Body of pancreas (tissue), 4 donors: ENCODE measurements around the gene BACH1. TPM values are rescaled to one million over a fixed set of nuclear protein-coding genes. Genes with fewer than 3 reads are reported as not detected.
A peak's percentile ranks its signal among the peaks of the same experiment; 100 is the strongest.

Experiments
- ATAC-seq: fragments of 150-250 bp; one replicate; pipeline ENCODE4 v1.9.1; 2016
- DNase-seq, 4 donors: peaks; one replicate each; pipeline ENCODE4 v3.0.0-alpha.2; 2019
- H3K27ac ChIP-seq, 4 donors: fragments of 200-600 bp; sonication (generic); 1 replicate in 3 of 4; 2 replicates in 1 of 4; pipeline versions ENCODE4 v1.5.1 to v1.6.1; 2016 to 2019; ENCODE audit warnings: mild to moderate bottlenecking in 1 of 4, mixed read lengths in 1 of 4, moderate library complexity in 1 of 4
- H3K27me3 ChIP-seq, 2 donors: fragments of 200-600 bp; sonication (generic); one replicate each; pipeline ENCODE4 v1.6.0; 2016; ENCODE audit warnings: mild to moderate bottlenecking in 1 of 2
- H3K36me3 ChIP-seq, 2 donors: fragments of 200-600 bp; sonication (generic); replicated peaks in 1 of 2; 2 replicates each; pipeline ENCODE4 v1.5.1; 2016; ENCODE audit warnings: low read depth in 2 of 2; ENCODE audit not compliant: insufficient read depth in 1 of 2
- H3K4me1 ChIP-seq: fragments of 200-600 bp; sonication (generic); one replicate; pipeline ENCODE4 v1.6.0; 2016
- H3K4me3 ChIP-seq, 2 donors: fragments of 200-600 bp; sonication (generic); 1 replicate in 1 of 2; 2 replicates in 1 of 2; pipeline ENCODE4 v1.5.1; 2016 to 2019
- H3K9me3 ChIP-seq, 3 donors: fragments of 200-600 bp; sonication (generic); 1 replicate in 2 of 3; 2 replicates in 1 of 3; pipeline ENCODE4 v1.5.1; 2016
- CTCF ChIP-seq, 7 experiments: fragments of 450-650 bp in 4 of 7; fragments of 200-600 bp in 3 of 7; sonication (generic) in 3 of 7; IDR thresholded peaks; one replicate each; pipeline ENCODE4 v1.5.1; 2016 to 2019; ENCODE audit warnings: antibody characterized with exemption in 7 of 7
- POLR2A ChIP-seq, 3 donors: fragments of 450-650 bp; IDR thresholded peaks; one replicate each; pipeline ENCODE4 v1.6.1; 2016; ENCODE audit warnings: antibody characterized with exemption in 3 of 3, mild to moderate bottlenecking in 2 of 3
- WGBS, 2 donors: methylation state at CpG; one replicate each; pipeline ENCODE4 v1.1.5; 2017; 5-methylcytosine and 5-hydroxymethylcytosine counted together
- intact Hi-C: fragments of 100-400 bp; cut with DNase I; formaldehyde crosslinking; loops from one replicate; pipeline ENCODE4 v1.15.1; 2023
- total RNA-seq, 2 donors: library from RNA; depleted of rRNA; stranded (reverse); fragments of >200 nt; gene quantifications; one replicate each; pipeline ENCODE4 v1.1.0, GENCODE V29; 2016

Gene BACH1
- total RNA-seq, 2 donors from 2014 or later: 28.5 to 29.7 TPM

GRCh38 chr21:29371464-29371863 lies 72.7 kb downstream of the BACH1 start:
- H3K4me1 ChIP-seq: no peaks in the 10 kb centered on the region
- intact Hi-C loops: loop anchor here (5.0 kb wide), 2 partner anchors 209 to 279 kb away; no protein-coding TSS in a partner anchor
- ATAC-seq (no peak), DNase-seq (no peak)
- 89% methylated on average over 4 of the region's 4 CpGs for WGBS, 2 donors
- TF ChIP-seq POLR2A (IDR thresholded peaks at IDR 0.05) (no peak), CTCF (IDR thresholded peaks at IDR 0.05) (no peak)
- H3K27ac ChIP-seq: no peak overlapping the region
- H3K36me3 ChIP-seq: no peaks in the 10 kb centered on the region
- no peaks in the 10 kb centered on the region for H3K27me3 ChIP-seq
- H3K9me3 ChIP-seq: no peaks in the 10 kb centered on the region
- H3K4me3 ChIP-seq: no peak overlapping the region

GRCh38 chr21:29372063-29372802 lies 73.5 kb downstream of the BACH1 start:
- 34 to 39% methylated on average over 11 of the region's 11 CpGs for WGBS, 2 donors
- Histone ChIP-seq H3K27ac (no peak overlapping the region), H3K9me3 (no peaks in the 10 kb centered on the region), H3K4me3 (no peak overlapping the region), H3K4me1 (no peaks in the 10 kb centered on the region), H3K36me3 (no peaks in the 10 kb centered on the region), H3K27me3 (no peaks in the 10 kb centered on the region)
- DNase-seq (peak; percentile 53 to 78 (median 60)), ATAC-seq (peak; percentile 90)
- TF ChIP-seq CTCF (IDR thresholded peaks at IDR 0.05) (peak; percentile 40 to 86 (median 79)), POLR2A (IDR thresholded peaks at IDR 0.05) (no peak)
- intact Hi-C loops: loop anchor here (5.0 kb wide), 2 partner anchors 210 to 280 kb away; no protein-coding TSS in a partner anchor

GRCh38 chr21:29374481-29374880 lies 75.8 kb downstream of the BACH1 start:
- TF ChIP-seq CTCF (IDR thresholded peaks at IDR 0.05) (no peak), POLR2A (IDR thresholded peaks at IDR 0.05) (no peak)
- DNase-seq (no peak), ATAC-seq (no peak)
- Histone ChIP-seq H3K27ac (no peak overlapping the region), H3K27me3 (no peaks in the 10 kb centered on the region), H3K4me1 (no peaks in the 10 kb centered on the region), H3K9me3 (no peaks in the 10 kb centered on the region), H3K4me3 (no peak overlapping the region), H3K36me3 (no peaks in the 10 kb centered on the region)
- intact Hi-C loops: loop anchor here (5.0 kb wide), 2 partner anchors 212 to 282 kb away; no protein-coding TSS in a partner anchor
- 74 to 86% methylated on average over 1 of the region's 1 CpG for WGBS, 2 donors

- Histone ChIP-seq H3K27me3 (no peaks in the 10 kb centered on the region), H3K36me3 (no peaks in the 10 kb centered on the region), H3K4me3 (no peak overlapping the region), H3K27ac (no peak overlapping the region), H3K4me1 (no peaks in the 10 kb centered on the region), H3K9me3 (no peaks in the 10 kb centered on the region)
- DNase-seq: peak; percentile 45 to 71 (median 53)
- no peak for ATAC-seq
- no peak for TF ChIP-seq POLR2A (IDR thresholded peaks at IDR 0.05)
- peak; percentile 18 to 48 (median 31) for TF ChIP-seq CTCF (IDR thresholded peaks at IDR 0.05)
- 55 to 65% methylated on average over 3 of the region's 3 CpGs for WGBS, 2 donors
- intact Hi-C loops: no loop called here
Observed at GRCh38 chr21:29376556-29376955, 77.8 kb downstream of the BACH1 start.

DNA sequence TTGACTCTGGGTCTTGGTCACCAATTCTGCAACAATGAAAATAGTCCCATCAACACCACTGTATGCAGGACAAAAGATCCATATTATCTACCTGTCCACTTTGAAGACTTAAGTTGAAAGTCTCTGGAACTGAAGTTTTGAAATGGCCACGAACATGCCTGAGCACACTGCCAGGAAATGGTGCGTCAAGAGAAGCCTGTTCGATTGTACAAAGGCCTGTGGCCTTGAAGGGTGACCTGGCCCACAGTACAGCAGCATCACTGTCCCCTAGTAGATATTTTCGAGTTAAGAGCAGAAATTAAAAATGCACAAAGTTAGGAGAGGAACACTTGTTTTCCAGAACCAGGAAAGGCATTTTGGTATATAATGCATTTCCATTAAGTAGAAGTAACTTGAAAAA lies 78.5 kb downstream of the BACH1 start:
- no peaks in the 10 kb centered on the region for H3K36me3 ChIP-seq
- WGBS, 2 donors: 51 to 74% methylated on average over 4 of the region's 4 CpGs
- H3K27ac ChIP-seq: no peak overlapping the region
- no peaks in the 10 kb centered on the region for H3K4me1 ChIP-seq
- ATAC-seq: no peak
- H3K4me3 ChIP-seq: no peak overlapping the region
- DNase-seq: no peak
- no peaks in the 10 kb centered on the region for H3K9me3 ChIP-seq
- intact Hi-C loops: no loop called here
- no peaks in the 10 kb centered on the region for H3K27me3 ChIP-seq
- TF ChIP-seq POLR2A (IDR thresholded peaks at IDR 0.05): no peak
- TF ChIP-seq CTCF (IDR thresholded peaks at IDR 0.05): no peak
